SJCRH30 (cell line): Measurements from ENCODE around the gene GANAB. TPM values are rescaled to one million over a fixed set of nuclear protein-coding genes. Genes with fewer than 3 reads are reported as not detected.
"Not testable (repeated sequence)": the region's sequence is repeated elsewhere in the genome, so short reads cannot be mapped to it uniquely, and the experiment has no call there.

Source experiments
- DNase-seq, 2 experiments: peaks; one replicate each; pipeline ENCODE4 v3.0.0-alpha.2; 2015 to 2020
- H3K27ac ChIP-seq: fragments of 250-450 bp; sonication (Bioruptor Pico); 2 replicates; pipeline ENCODE4 v1.5.1; 2020; ENCODE audit warnings: mild to moderate bottlenecking, moderate library complexity
- H3K27me3 ChIP-seq: fragments of 250-450 bp; sonication (Bioruptor Pico); 2 replicates; pipeline ENCODE4 v1.5.1; 2020; ENCODE audit warnings: mild to moderate bottlenecking, moderate library complexity
- H3K36me3 ChIP-seq: fragments of 250-450 bp; sonication (Bioruptor Pico); 2 replicates; pipeline ENCODE4 v1.5.1; 2020; ENCODE audit warnings: mild to moderate bottlenecking, moderate library complexity
- H3K4me1 ChIP-seq: fragments of 250-450 bp; sonication (Bioruptor Pico); 2 replicates; pipeline ENCODE4 v1.5.1; 2020; ENCODE audit warnings: mild to moderate bottlenecking, moderate library complexity
- H3K4me3 ChIP-seq: fragments of 250-450 bp; sonication (Bioruptor Pico); 2 replicates; pipeline ENCODE4 v1.5.1; 2020; ENCODE audit warnings: mild to moderate bottlenecking, moderate library complexity
- H3K9me3 ChIP-seq: fragments of 250-450 bp; sonication (Bioruptor Pico); replicated peaks from 2 replicates; pipeline ENCODE4 v1.5.1; 2020; ENCODE audit warnings: mild to moderate bottlenecking, moderate library complexity
- total RNA-seq: library from RNA; depleted of rRNA; stranded (reverse); fragments of >200 nt; shearing (Covaris generic); gene quantifications from 2 replicates; pipeline ENCODE4 v1.2.3, GENCODE V29; 2014; rRNA removed

Gene GANAB
- total RNA-seq, 1 experiment from 2014 or later: 210 TPM

- Histone ChIP-seq H3K4me1 (no peaks in the 10 kb centered on the region; the same call in 1 of the 2 replicates), H3K27me3 (no peaks in the 10 kb centered on the region), H3K27ac (peak within 1 kb of the TSS; percentile 59), H3K36me3 (peaks cover 30% of the 10 kb centered on the region), H3K4me3 (peak within 1 kb of the TSS; percentile 70), H3K9me3 (no peaks in the 10 kb centered on the region)
- DNase-seq: peak; percentile 97 to 99
These were observed 54.8 kb downstream of the GANAB start, which contains the start of gene TUT1 for GRCh38 chr11:62591448-62592145. TSS of gene TUT1 (minus strand) at chr11:62591523. CDS start at chr11:62591485, 38 bp downstream.

DNA sequence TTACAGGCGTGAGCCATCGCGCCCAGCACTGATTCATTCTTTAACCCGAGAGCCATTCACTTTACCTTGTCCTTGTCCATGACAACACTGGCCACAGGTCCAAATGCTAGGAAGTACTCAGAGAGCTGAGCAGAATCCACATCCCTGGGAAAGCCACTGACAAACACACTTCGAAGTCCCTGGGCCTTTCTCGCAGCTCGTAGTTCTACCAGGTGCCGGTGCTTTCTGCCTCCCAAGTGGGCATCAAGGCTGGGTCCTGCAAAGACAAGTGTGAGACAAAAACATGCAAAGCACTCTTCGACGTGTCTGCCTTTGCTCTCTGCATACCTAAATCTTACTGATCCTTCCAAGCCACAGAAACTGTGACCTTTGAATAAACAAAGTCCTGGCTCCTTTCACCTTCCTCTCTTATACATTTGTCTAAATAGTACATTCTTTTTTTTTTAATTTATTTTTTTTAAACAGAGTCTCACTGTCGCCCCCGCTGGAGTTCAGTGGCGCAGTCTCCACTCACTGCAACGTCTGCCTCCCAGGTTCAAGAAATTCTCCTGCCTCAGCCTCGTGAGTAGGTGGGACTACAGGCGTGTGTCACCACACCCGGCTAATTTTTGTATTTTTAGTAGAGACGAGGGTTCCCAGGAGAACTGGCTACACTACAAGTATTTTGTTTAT lies 57.3 kb downstream of the GANAB start:
- H3K27me3 ChIP-seq: no peaks in the 10 kb centered on the region
- no peak overlapping the region for H3K4me3 ChIP-seq
- H3K9me3 ChIP-seq: no peaks in the 10 kb centered on the region
- H3K4me1 ChIP-seq: no peaks in the 10 kb centered on the region; the same call in 1 of the 2 replicates
- H3K36me3 ChIP-seq: peaks cover 28% of the 10 kb centered on the region
- no peak overlapping the region for H3K27ac ChIP-seq
- no peak for DNase-seq

GRCh38 chr11:62585356-62585755 lies 61.1 kb downstream of the GANAB start:
- not testable (repeated sequence) for H3K9me3 ChIP-seq, H3K27ac ChIP-seq, H3K4me3 ChIP-seq, DNase-seq, H3K4me1 ChIP-seq, H3K27me3 ChIP-seq
- peaks cover 23% of the 10 kb centered on the region for H3K36me3 ChIP-seq

- not testable (repeated sequence) for DNase-seq, H3K27me3 ChIP-seq, H3K4me1 ChIP-seq, H3K27ac ChIP-seq, H3K9me3 ChIP-seq, H3K4me3 ChIP-seq
- peaks cover 24% of the 10 kb centered on the region; the same call in 1 of the 2 replicates for H3K36me3 ChIP-seq
These were observed 64.7 kb downstream of the GANAB start for GRCh38 chr11:62581735-62582134.

DNA sequence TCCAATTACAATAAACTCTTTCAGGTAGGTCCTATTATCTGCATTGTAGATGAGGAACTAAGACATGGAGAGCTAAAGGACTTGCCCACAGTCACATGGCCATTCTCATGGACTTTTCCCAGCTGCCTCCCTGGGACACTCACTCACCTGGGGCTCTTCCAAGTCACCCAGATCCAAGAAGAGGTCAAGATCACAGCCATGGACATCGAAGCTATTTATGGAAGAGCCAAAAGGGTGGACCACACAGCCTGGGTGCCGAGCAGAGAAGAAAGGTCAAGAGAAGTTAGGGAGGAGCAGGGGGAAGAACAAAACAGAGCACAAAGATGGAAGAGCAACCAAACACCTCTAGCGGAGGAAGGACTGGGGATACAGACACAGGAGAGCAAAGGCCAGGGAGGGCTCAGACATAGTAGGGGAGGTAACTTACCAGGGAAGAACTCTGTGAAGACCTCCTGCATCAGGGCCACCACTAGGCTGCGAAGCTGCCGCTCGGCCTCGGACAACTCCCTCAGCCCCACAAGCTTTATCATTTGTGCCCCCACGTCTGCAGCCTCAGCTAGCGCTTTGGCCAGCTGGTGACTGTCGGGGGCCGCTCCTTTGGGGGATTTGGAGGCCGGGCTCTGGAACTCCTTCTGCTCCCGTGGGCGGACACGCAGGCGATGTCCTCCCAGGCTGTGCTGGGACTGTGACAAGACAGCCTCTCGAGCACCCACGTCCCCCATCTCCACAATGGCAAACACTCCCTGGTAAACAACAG lies 65.3 kb downstream of the GANAB start:
- Histone ChIP-seq H3K4me1 (no peaks in the 10 kb centered on the region), H3K4me3 (no peak overlapping the region), H3K9me3 (no peaks in the 10 kb centered on the region), H3K36me3 (peaks cover 20% of the 10 kb centered on the region; the same call in 1 of the 2 replicates), H3K27ac (no peak overlapping the region), H3K27me3 (no peaks in the 10 kb centered on the region)
- DNase-seq: no peak

GRCh38 chr11:62579252-62579651 lies 67.2 kb downstream of the GANAB start:
- H3K36me3 ChIP-seq: peaks cover 16% of the 10 kb centered on the region; the same call in 1 of the 2 replicates
- DNase-seq: no peak
- H3K27me3 ChIP-seq: no peaks in the 10 kb centered on the region
- peaks cover 3% of the 10 kb centered on the region; the same call in 1 of the 2 replicates for H3K4me1 ChIP-seq
- H3K9me3 ChIP-seq: no peaks in the 10 kb centered on the region
- H3K27ac ChIP-seq: no peak overlapping the region
- H3K4me3 ChIP-seq: no peak overlapping the region

DNA sequence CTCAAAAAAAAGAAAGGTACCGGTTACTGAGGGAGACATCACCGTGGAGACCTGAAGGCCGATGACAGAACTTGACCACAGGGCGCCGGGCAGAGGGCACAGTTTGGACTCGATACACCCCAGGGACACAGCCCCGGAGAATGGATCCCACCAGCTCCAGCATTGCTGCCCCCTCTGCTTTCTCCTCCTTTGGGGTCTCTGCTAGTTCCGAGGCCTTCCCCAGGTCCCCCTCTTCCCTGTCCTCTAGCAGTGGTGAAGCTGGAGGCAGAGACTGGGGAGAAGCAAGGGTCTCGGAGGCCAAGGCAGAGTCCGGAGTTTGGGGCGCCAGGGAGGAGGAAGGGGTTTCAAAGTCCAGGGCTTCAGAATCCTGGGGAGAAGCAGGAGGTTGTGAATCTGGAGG lies 67.9 kb downstream of the GANAB start:
- Histone ChIP-seq H3K27ac (no peak overlapping the region), H3K27me3 (no peaks in the 10 kb centered on the region), H3K4me1 (peaks cover 3% of the 10 kb centered on the region; the same call in 1 of the 2 replicates), H3K4me3 (no peak overlapping the region), H3K9me3 (no peaks in the 10 kb centered on the region), H3K36me3 (peaks cover 12% of the 10 kb centered on the region; the same call in 1 of the 2 replicates)
- DNase-seq: no peak

- peaks cover 15% of the 10 kb centered on the region for H3K36me3 ChIP-seq
- no peak overlapping the region for H3K4me3 ChIP-seq
- peaks cover 3% of the 10 kb centered on the region; the same call in 1 of the 2 replicates for H3K4me1 ChIP-seq
- no peak for DNase-seq
- H3K27me3 ChIP-seq: no peaks in the 10 kb centered on the region
- no peaks in the 10 kb centered on the region for H3K9me3 ChIP-seq
- no peak overlapping the region for H3K27ac ChIP-seq
These were observed 69.2 kb downstream of the GANAB start for GRCh38 chr11:62577046-62577714.

GRCh38 chr11:62575837-62576236 lies 70.6 kb downstream of the GANAB start:
- Histone ChIP-seq H3K36me3 (peaks cover 28% of the 10 kb centered on the region), H3K9me3 (no peaks in the 10 kb centered on the region), H3K4me1 (peaks cover 3% of the 10 kb centered on the region; the same call in 1 of the 2 replicates), H3K27ac (no peak overlapping the region; the same call in 1 of the 2 replicates), H3K4me3 (no peak overlapping the region), H3K27me3 (no peaks in the 10 kb centered on the region)
- no peak for DNase-seq

GRCh38 chr11:62575156-62575555 lies 71.3 kb downstream of the GANAB start:
- peak overlapping the region; percentile 72 for H3K27ac ChIP-seq
- no peaks in the 10 kb centered on the region for H3K27me3 ChIP-seq
- peaks cover 3% of the 10 kb centered on the region; the same call in 1 of the 2 replicates for H3K4me1 ChIP-seq
- H3K4me3 ChIP-seq: peak overlapping the region; percentile 71
- DNase-seq: no peak
- H3K9me3 ChIP-seq: no peaks in the 10 kb centered on the region
- H3K36me3 ChIP-seq: peaks cover 35% of the 10 kb centered on the region

Other genes with a start within 250 kb of the GANAB start
- not detected in 2 replicates for gene SCGB1A1, start 227.6 kb downstream of the GANAB start, total RNA-seq
- gene AHNAK, start 99.8 kb downstream of the GANAB start, total RNA-seq: 10.3 and 10.9 TPM in 2 replicates
- gene EEF1G, start 72.7 kb downstream of the GANAB start, total RNA-seq: 2,270 and 2,323 TPM in 2 replicates
- 8.8 and 9.1 TPM in 2 replicates for gene TUT1, start 55.1 kb downstream of the GANAB start, total RNA-seq
- gene MTA2, start 44.7 kb downstream of the GANAB start, total RNA-seq: 106 and 107 TPM in 2 replicates
- gene EML3, start 33.8 kb downstream of the GANAB start, total RNA-seq: 5.8 and 8.9 TPM in 2 replicates
- 0.46 and 0.51 TPM in 2 replicates for gene ROM1, start 33.4 kb downstream of the GANAB start, total RNA-seq
- 23.4 and 28.2 TPM in 2 replicates for gene B3GAT3, start 24.6 kb downstream of the GANAB start, total RNA-seq
- gene INTS5, start 6.7 kb upstream of the GANAB start, total RNA-seq: 20.1 and 20.3 TPM in 2 replicates
- gene C11orf98, start 18.6 kb upstream of the GANAB start, total RNA-seq: 62.6 and 65.0 TPM in 2 replicates
- gene CSKMT, start 18.7 kb upstream of the GANAB start, total RNA-seq: 8.5 and 10.4 TPM in 2 replicates
- gene UQCC3, start 25.1 kb upstream of the GANAB start, total RNA-seq: 11.5 and 15.7 TPM in 2 replicates
- gene LBHD1, start 25.7 kb upstream of the GANAB start, total RNA-seq: 3.2 and 6.3 TPM in 2 replicates
- gene UBXN1, start 32.5 kb upstream of the GANAB start, total RNA-seq: 70.4 and 73.1 TPM in 2 replicates
- gene LRRN4CL, start 42.9 kb upstream of the GANAB start, total RNA-seq: 0.55 and 0.73 TPM in 2 replicates
- gene BSCL2, start 60.8 kb upstream of the GANAB start, total RNA-seq: 24.3 and 26.1 TPM in 2 replicates
- not detected in 2 replicates for gene GNG3, start 61.1 kb upstream of the GANAB start, total RNA-seq
- gene HNRNPUL2, start 80.8 kb upstream of the GANAB start, total RNA-seq: 16.7 and 21.2 TPM in 2 replicates
- gene TTC9C, start 81.9 kb upstream of the GANAB start, total RNA-seq: 46.2 and 47.0 TPM in 2 replicates
- 5.2 and 7.6 TPM in 2 replicates for gene ZBTB3, start 107.5 kb upstream of the GANAB start, total RNA-seq
- 74.1 and 88.0 TPM in 2 replicates for gene POLR2G, start 115.0 kb upstream of the GANAB start, total RNA-seq
- gene TAF6L, start 124.8 kb upstream of the GANAB start, total RNA-seq: 17.3 and 22.2 TPM in 2 replicates
- gene TMEM179B, start 140.8 kb upstream of the GANAB start, total RNA-seq: 27.6 and 31.9 TPM in 2 replicates
- 13.3 and 18.3 TPM in 2 replicates for gene TMEM223, start 145.4 kb upstream of the GANAB start, total RNA-seq
- gene NXF1, start 158.8 kb upstream of the GANAB start, total RNA-seq: 56.4 and 59.3 TPM in 2 replicates
- gene STX5, start 185.4 kb upstream of the GANAB start, total RNA-seq: 22.7 and 27.5 TPM in 2 replicates
- not detected in 2 replicates for gene TEX54, start 186.2 kb upstream of the GANAB start, total RNA-seq
- gene WDR74, start 193.0 kb upstream of the GANAB start, total RNA-seq: 46.7 and 50.4 TPM in 2 replicates
- 106 and 109 TPM in 2 replicates for gene SLC3A2, start 234.3 kb upstream of the GANAB start, total RNA-seq